ENCODE results near the gene SPANXN1.
"Not testable (repeated sequence)": the region's sequence is repeated elsewhere in the genome, so short reads cannot be mapped to it uniquely, and the experiment has no call there.

SPANXN1 gene

GRCh38 chrX:145247203-145247602 lies at the start of gene SPANXN1:
SPANXN1 (plus strand) TSS chrX:145247503; CDS start chrX:145247587, 84 bp downstream.
- not testable (repeated sequence) for DNase-seq

GRCh38 chrX:145199078-145199477 lies 48.2 kb upstream of the SPANXN1 start:
- DNase-seq, result no peak

GRCh38 chrX:145213504-145213903 lies 33.8 kb upstream of the SPANXN1 start:
- DNase-seq, result no peak

GRCh38 chrX:145292218-145292617 lies 44.9 kb downstream of the SPANXN1 start:
- no peak for DNase-seq
